CD4-positive, CD25-positive, alpha-beta regulatory T cell (primary cell): ENCODE measurements around the gene FAM149B1. TPM values are rescaled to one million over a fixed set of nuclear protein-coding genes. Genes with fewer than 3 reads are reported as not detected.

Experiments used
- ATAC-seq, 2 donors: fragments of 150-1000 bp; cut with Tn5 transposase; one replicate each; pipeline ENCODE4 v1.10.0; 2021; ENCODE audit warnings: low read depth in 2 of 2, moderate number of reproducible peaks in 2 of 2, moderate library complexity in 1 of 2
- DNase-seq, 3 donors: peaks; one replicate each; pipeline versions ENCODE4 v3.0.0 to v3.0.0-alpha.2; 2012 to 2022; ENCODE audit warnings: mixed read lengths in 1 of 3
- H3K27ac ChIP-seq: one replicate; pipeline ENCODE4 v1.7.0; 2013; ENCODE audit warnings: mild to moderate bottlenecking, low read length; ENCODE audit not compliant: insufficient read depth, poor library complexity, severe bottlenecking
- H3K27me3 ChIP-seq: one replicate; pipeline ENCODE4 v1.7.0; 2013; ENCODE audit warnings: low read length; ENCODE audit not compliant: control insufficient read depth, insufficient read depth
- H3K36me3 ChIP-seq: one replicate; pipeline ENCODE4 v1.7.0; 2013; ENCODE audit warnings: mild to moderate bottlenecking, low read length, moderate library complexity; ENCODE audit not compliant: control insufficient read depth, insufficient read depth
- H3K4me1 ChIP-seq: 2 replicates; pipeline ENCODE4 v1.7.0; 2013; ENCODE audit warnings: mild to moderate bottlenecking, low read length; ENCODE audit not compliant: insufficient read depth, control insufficient read depth, poor library complexity, severe bottlenecking
- H3K4me3 ChIP-seq: one replicate; pipeline ENCODE4 v1.7.0; 2013; ENCODE audit warnings: low read depth, mild to moderate bottlenecking, low read length, moderate library complexity
- H3K9me3 ChIP-seq, 2 experiments: 1 replicate in 1 of 2; 2 replicates in 1 of 2; pipeline ENCODE4 v1.7.0; 2013; ENCODE audit warnings: low read length in 2 of 2, mild to moderate bottlenecking in 1 of 2, moderate library complexity in 1 of 2; ENCODE audit not compliant: control insufficient read depth in 2 of 2
- H3K27ac Mint-ChIP-seq, 3 donors: one replicate each; pipeline ENCODE4 v1.8.0; 2020 to 2022; ENCODE audit warnings: mild to moderate bottlenecking in 3 of 3, mixed read lengths in 3 of 3, moderate library complexity in 2 of 3
- H3K27me3 Mint-ChIP-seq: one replicate; pipeline ENCODE4 v1.8.0; 2022; ENCODE audit warnings: mild to moderate bottlenecking, mixed read lengths
- H3K36me3 Mint-ChIP-seq: one replicate; pipeline ENCODE4 v1.8.0; 2020; ENCODE audit warnings: mixed read lengths
- H3K4me1 Mint-ChIP-seq, 4 donors: one replicate each; pipeline ENCODE4 v1.8.0; 2020 to 2022; ENCODE audit warnings: mixed read lengths in 4 of 4, mild to moderate bottlenecking in 1 of 4
- H3K4me3 Mint-ChIP-seq, 4 donors: one replicate each; pipeline ENCODE4 v1.8.0; 2020 to 2022; ENCODE audit warnings: mild to moderate bottlenecking in 4 of 4, mixed read lengths in 4 of 4, moderate library complexity in 3 of 4
- H3K9me3 Mint-ChIP-seq, 7 donors: one replicate each; pipeline ENCODE4 v1.8.0; 2020 to 2022; ENCODE audit warnings: mixed read lengths in 7 of 7, mild to moderate bottlenecking in 3 of 7, moderate library complexity in 2 of 7
- polyA plus RNA-seq, 4 donors: library from polyadenylated mRNA; unstranded; fragments of 300-500 nt; fragmentation: Illumina TruSeq; gene quantifications; one replicate each; pipeline ENCODE4 v1.2.3, GENCODE V29; 2021
- total RNA-seq: library from RNA; stranded (reverse); gene quantifications from one replicate; pipeline ENCODE4 v1.2.3, GENCODE V29; 2022

FAM149B1 gene
- total and polyA plus RNA-seq, 5 donors from 2014 or later = 4.9 to 10.1 (median 5.2) TPM

GRCh38 chr10:73174148-73174925 lies 6.4 kb downstream of the FAM149B1 start:
- H3K4me3 ChIP-seq = no peak overlapping the region
- H3K27me3 ChIP-seq = no peaks in the 10 kb centered on the region
- no peak overlapping the region for H3K4me3 Mint-ChIP-seq
- H3K9me3 Mint-ChIP-seq = no peaks in the 10 kb centered on the region
- no peaks in the 10 kb centered on the region for H3K27me3 Mint-ChIP-seq
- H3K36me3 ChIP-seq = peaks cover 14% of the 10 kb centered on the region
- H3K27ac Mint-ChIP-seq = no peak overlapping the region
- peaks cover 16% of the 10 kb centered on the region for H3K36me3 Mint-ChIP-seq
- H3K4me1 ChIP-seq = no peaks in the 10 kb centered on the region
- DNase-seq (no peak), ATAC-seq (no peak)
- no peak overlapping the region for H3K27ac ChIP-seq
- H3K4me1 Mint-ChIP-seq = peaks cover 0 to 10% (median 4%) of the 10 kb centered on the region in 4 donors
- H3K9me3 ChIP-seq = no peaks in the 10 kb centered on the region

- DNase-seq (no peak), ATAC-seq (no peak)
- Mint-ChIP-seq H3K9me3 (peaks cover 0 to 3% (median 0%) of the 10 kb centered on the region in 7 donors), H3K4me1 (peaks cover 0 to 4% (median 2%) of the 10 kb centered on the region in 4 donors), H3K4me3 (no peak overlapping the region), H3K36me3 (peaks cover 39% of the 10 kb centered on the region), H3K27ac (no peak overlapping the region), H3K27me3 (no peaks in the 10 kb centered on the region)
- H3K27ac ChIP-seq = no peak overlapping the region
- no peaks in the 10 kb centered on the region for H3K4me1 ChIP-seq
- no peaks in the 10 kb centered on the region for H3K27me3 ChIP-seq
- H3K36me3 ChIP-seq = peaks cover 29% of the 10 kb centered on the region
- H3K9me3 ChIP-seq = no peaks in the 10 kb centered on the region
- no peak overlapping the region for H3K4me3 ChIP-seq
Measured at GRCh38 chr10:73182568-73182967, 14.6 kb downstream of the FAM149B1 start.

GRCh38 chr10:73183667-73184281 lies 15.9 kb downstream of the FAM149B1 start:
- Histone ChIP-seq H3K27me3 (no peaks in the 10 kb centered on the region), H3K36me3 (peaks cover 29% of the 10 kb centered on the region), H3K27ac (no peak overlapping the region), H3K4me3 (no peak overlapping the region), H3K9me3 (no peaks in the 10 kb centered on the region), H3K4me1 (no peaks in the 10 kb centered on the region)
- Mint-ChIP-seq H3K36me3 (peaks cover 34% of the 10 kb centered on the region), H3K27me3 (no peaks in the 10 kb centered on the region), H3K27ac (no peak overlapping the region), H3K9me3 (peaks cover 0 to 3% (median 0%) of the 10 kb centered on the region in 7 donors), H3K4me1 (peaks cover 0 to 4% (median 2%) of the 10 kb centered on the region in 4 donors), H3K4me3 (no peak overlapping the region)
- ATAC-seq (no peak), DNase-seq (no peak)

DNA sequence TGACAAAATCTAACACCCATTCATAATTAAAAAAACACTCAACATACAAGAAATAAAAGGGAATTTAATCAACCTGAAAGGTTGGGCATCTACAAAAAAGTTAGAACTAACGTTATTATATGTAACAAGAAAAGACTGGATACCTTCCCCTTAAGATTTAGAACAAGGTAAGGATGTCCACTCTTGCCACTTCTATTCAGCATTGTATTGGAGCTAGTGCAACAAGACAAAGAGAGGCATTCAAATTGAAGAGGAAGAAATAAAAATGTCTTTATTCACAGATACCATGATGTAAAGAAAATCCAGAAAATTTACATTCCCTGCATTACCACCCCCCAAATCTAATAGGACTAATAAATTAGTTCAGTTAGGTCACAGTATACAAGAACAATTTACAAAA lies 18.3 kb downstream of the FAM149B1 start:
- H3K4me3 Mint-ChIP-seq = no peak overlapping the region
- peaks cover 0 to 3% (median 0%) of the 10 kb centered on the region in 7 donors for H3K9me3 Mint-ChIP-seq
- H3K4me3 ChIP-seq = no peak overlapping the region
- H3K36me3 Mint-ChIP-seq = peaks cover 26% of the 10 kb centered on the region
- DNase-seq = no peak
- H3K27ac ChIP-seq = no peak overlapping the region
- peaks cover 17% of the 10 kb centered on the region for H3K36me3 ChIP-seq
- no peaks in the 10 kb centered on the region for H3K27me3 Mint-ChIP-seq
- peaks cover 0 to 3% (median 1%) of the 10 kb centered on the region in 4 donors for H3K4me1 Mint-ChIP-seq
- no peaks in the 10 kb centered on the region for H3K4me1 ChIP-seq
- no peaks in the 10 kb centered on the region for H3K27me3 ChIP-seq
- H3K9me3 ChIP-seq = no peaks in the 10 kb centered on the region
- ATAC-seq = no peak
- H3K27ac Mint-ChIP-seq = no peak overlapping the region

DNA sequence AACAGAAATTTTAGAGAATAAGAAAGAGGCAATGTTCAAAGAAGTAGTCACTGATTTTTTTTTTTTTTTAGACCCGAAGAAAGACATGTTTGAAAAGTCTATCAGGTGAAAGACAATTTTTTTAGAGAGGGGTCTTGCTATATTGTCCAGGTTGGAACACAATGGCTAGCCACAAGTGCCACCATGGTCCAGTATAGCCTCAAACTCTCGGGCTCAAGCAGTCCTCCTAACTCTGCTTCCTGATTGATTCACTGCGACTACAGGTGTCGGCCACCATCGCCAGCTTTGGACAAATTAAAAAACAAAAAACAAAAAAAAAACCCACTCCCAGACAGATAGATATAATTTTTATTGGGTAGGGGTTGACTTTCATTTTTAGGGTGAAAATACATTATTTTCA lies 22.3 kb downstream of the FAM149B1 start:
- no peak for ATAC-seq
- no peak overlapping the region for H3K27ac Mint-ChIP-seq
- H3K36me3 Mint-ChIP-seq = peaks cover 4% of the 10 kb centered on the region

DNA sequence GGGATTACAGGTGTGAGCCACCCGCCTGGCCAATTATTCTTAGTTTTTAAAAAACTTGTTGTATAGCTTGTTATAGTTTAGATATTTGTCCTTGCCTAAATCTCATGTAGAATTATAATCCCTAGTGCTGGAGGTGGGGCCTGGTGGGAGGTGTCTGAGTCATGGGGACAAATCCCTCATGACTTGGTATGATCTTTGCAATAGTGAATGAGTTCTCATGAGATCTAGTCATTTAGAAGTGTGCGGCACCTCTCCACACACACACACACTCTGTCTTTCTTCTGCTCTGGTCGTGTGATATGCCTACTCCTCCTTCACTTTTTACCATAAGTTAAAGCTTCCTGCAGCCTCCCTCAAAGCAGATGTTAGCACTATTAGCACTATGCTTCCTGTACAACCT lies 37.2 kb downstream of the FAM149B1 start:
- Histone ChIP-seq H3K27me3 (no peaks in the 10 kb centered on the region), H3K27ac (no peak overlapping the region), H3K9me3 (no peaks in the 10 kb centered on the region), H3K36me3 (no peaks in the 10 kb centered on the region), H3K4me3 (no peak overlapping the region), H3K4me1 (no peaks in the 10 kb centered on the region)
- Mint-ChIP-seq H3K27me3 (no peaks in the 10 kb centered on the region), H3K9me3 (peaks cover 0 to 5% (median 0%) of the 10 kb centered on the region in 7 donors), H3K27ac (no peak overlapping the region), H3K36me3 (peaks cover 39% of the 10 kb centered on the region), H3K4me1 (no peaks in the 10 kb centered on the region), H3K4me3 (no peak overlapping the region)
- DNase-seq (no peak), ATAC-seq (no peak)

More for the DNA sequence above, 22.3 kb downstream of the FAM149B1 start:
- Histone ChIP-seq H3K27ac (no peak overlapping the region), H3K4me1 (no peaks in the 10 kb centered on the region), H3K9me3 (no peaks in the 10 kb centered on the region), H3K4me3 (no peak overlapping the region), H3K36me3 (peaks cover 6% of the 10 kb centered on the region), H3K27me3 (no peaks in the 10 kb centered on the region)
- no peaks in the 10 kb centered on the region for H3K4me1 Mint-ChIP-seq
- no peak for DNase-seq
- no peaks in the 10 kb centered on the region for H3K27me3 Mint-ChIP-seq
- H3K9me3 Mint-ChIP-seq = no peaks in the 10 kb centered on the region
- H3K4me3 Mint-ChIP-seq = no peak overlapping the region

- DNase-seq (no peak), ATAC-seq (no peak)
- Histone ChIP-seq H3K4me3 (no peak overlapping the region), H3K4me1 (no peaks in the 10 kb centered on the region), H3K36me3 (peaks cover 5% of the 10 kb centered on the region), H3K9me3 (no peaks in the 10 kb centered on the region), H3K27me3 (no peaks in the 10 kb centered on the region), H3K27ac (no peak overlapping the region)
- Mint-ChIP-seq H3K36me3 (peaks cover 31% of the 10 kb centered on the region), H3K4me1 (no peaks in the 10 kb centered on the region), H3K9me3 (peaks cover 0 to 5% (median 0%) of the 10 kb centered on the region in 7 donors), H3K27me3 (no peaks in the 10 kb centered on the region), H3K27ac (no peak overlapping the region), H3K4me3 (no peak overlapping the region)
Measured at GRCh38 chr10:73205890-73206289, 38.0 kb downstream of the FAM149B1 start.
